MM.1S (cell line): ENCODE results near the gene LRRC19.

Experiments used
- DNase-seq: peaks from one replicate; pipeline ENCODE4 v3.0.0-alpha.2; 2015
- H2AFZ ChIP-seq: fragments of 300-600 bp; sonication (generic); 2 replicates; pipeline ENCODE4 v1.6.0; 2016; ENCODE audit warnings: antibody characterized with exemption, low read length
- H3F3A ChIP-seq: fragments of 300-600 bp; sonication (generic); 2 replicates; pipeline ENCODE4 v1.6.1; 2016; ENCODE audit warnings: mild to moderate bottlenecking, antibody characterized with exemption, low read length, moderate library complexity, mixed read lengths; ENCODE audit not compliant: insufficient read depth
- H3K27ac ChIP-seq: fragments of 300-600 bp; sonication (generic); 2 replicates; pipeline ENCODE4 v1.5.1; 2016; ENCODE audit warnings: mild to moderate bottlenecking, low read length
- H3K27me3 ChIP-seq: fragments of 300-600 bp; sonication (generic); replicated peaks from 2 replicates; pipeline ENCODE4 v1.6.0; 2016; ENCODE audit warnings: low read length; ENCODE audit not compliant: insufficient read depth
- H3K36me3 ChIP-seq: fragments of 300-600 bp; sonication (generic); replicated peaks from 2 replicates; pipeline ENCODE4 v1.6.1; 2016; ENCODE audit warnings: mild to moderate bottlenecking, low read length, mixed read lengths; ENCODE audit not compliant: insufficient read depth
- H3K4me1 ChIP-seq: fragments of 300-600 bp; sonication (generic); 2 replicates; pipeline ENCODE4 v1.6.1; 2016; ENCODE audit warnings: low read length, mixed read lengths
- H3K4me2 ChIP-seq: fragments of 300-600 bp; sonication (generic); 2 replicates; pipeline ENCODE4 v1.6.0; 2016; ENCODE audit warnings: low read depth, low read length
- H3K4me3 ChIP-seq: fragments of 300-600 bp; sonication (generic); 2 replicates; pipeline ENCODE4 v1.5.1; 2016; ENCODE audit warnings: low read length, mixed read lengths
- H3K79me2 ChIP-seq: fragments of 300-600 bp; sonication (generic); 2 replicates; pipeline ENCODE4 v1.6.1; 2016; ENCODE audit warnings: mixed run types, low read length, mixed read lengths
- H3K9ac ChIP-seq: fragments of 300-600 bp; sonication (generic); 2 replicates; pipeline ENCODE4 v1.6.1; 2016; ENCODE audit warnings: low read length, mixed read lengths
- H3K9me2 ChIP-seq: fragments of 300-600 bp; sonication (generic); replicated peaks from 2 replicates; pipeline ENCODE4 v1.6.1; 2016; ENCODE audit warnings: mild to moderate bottlenecking, low read length, mixed read lengths; ENCODE audit not compliant: insufficient read depth
- H3K9me3 ChIP-seq: fragments of 300-600 bp; sonication (generic); replicated peaks from 2 replicates; pipeline ENCODE4 v1.6.1; 2016; ENCODE audit warnings: mild to moderate bottlenecking, low read length, mixed read lengths; ENCODE audit not compliant: insufficient read depth
- H4K20me1 ChIP-seq: fragments of 300-600 bp; sonication (generic); 2 replicates; pipeline ENCODE4 v1.6.1; 2016; ENCODE audit warnings: mild to moderate bottlenecking, low read length, moderate library complexity, mixed read lengths; ENCODE audit not compliant: insufficient read depth
- CTCF ChIP-seq: fragments of 300-600 bp; sonication (generic); IDR thresholded peaks from 2 replicates; pipeline ENCODE4 v1.5.1; 2016; ENCODE audit warnings: antibody characterized with exemption, low read length, mixed read lengths
- EZH2 ChIP-seq: fragments of 300-600 bp; sonication (generic); optimal IDR thresholded peaks from 2 replicates; pipeline ENCODE3; 2017; ENCODE audit warnings: low read depth, mild to moderate bottlenecking, antibody characterized with exemption, low read length, mixed read lengths
- EZH2phosphoT487 ChIP-seq: fragments of 300-600 bp; sonication (generic); IDR thresholded peaks from 2 replicates; pipeline ENCODE4 v1.6.1; 2018; ENCODE audit warnings: antibody characterized with exemption, low read length

Gene LRRC19

GRCh38 chr9:27005491-27005890 lies at the start of gene LRRC19:
TSS of gene LRRC19 (minus strand) at chr9:27005672. CDS start at chr9:26999694, 5,978 bp downstream.
- no peak within 1 kb of the TSS for H3K9ac ChIP-seq

GRCh38 chr9:27054841-27055240 lies 49.4 kb upstream of the LRRC19 start:
- no peak for TF ChIP-seq EZH2phosphoT487
- TF ChIP-seq EZH2: no peak
- TF ChIP-seq CTCF: no peak
- H3K36me3 ChIP-seq: no peaks in the 10 kb centered on the region
- no peak overlapping the region for H3K9ac ChIP-seq
- H3F3A ChIP-seq: no peaks in the 10 kb centered on the region
- H2AFZ ChIP-seq: no peak overlapping the region
- no peaks in the 10 kb centered on the region for H3K9me2 ChIP-seq
- no peaks in the 10 kb centered on the region for H4K20me1 ChIP-seq
- no peak overlapping the region for H3K4me2 ChIP-seq
- no peaks in the 10 kb centered on the region for H3K79me2 ChIP-seq
- no peaks in the 10 kb centered on the region for H3K4me1 ChIP-seq
- H3K9me3 ChIP-seq: no peaks in the 10 kb centered on the region
- no peak overlapping the region for H3K4me3 ChIP-seq
- no peak for DNase-seq
- H3K27ac ChIP-seq: no peak overlapping the region
- H3K27me3 ChIP-seq: no peaks in the 10 kb centered on the region

More at GRCh38 chr9:27005491-27005890, at the start of gene LRRC19:
- H2AFZ ChIP-seq: no peak within 1 kb of the TSS
- no peak within 1 kb of the TSS for H3K4me3 ChIP-seq
- H3F3A ChIP-seq: no peaks in the 10 kb centered on the region
- no peaks in the 10 kb centered on the region for H3K79me2 ChIP-seq
- no peaks in the 10 kb centered on the region for H3K9me2 ChIP-seq
- H3K27ac ChIP-seq: no peak within 1 kb of the TSS
- no peaks in the 10 kb centered on the region for H3K36me3 ChIP-seq
- no peaks in the 10 kb centered on the region for H3K4me1 ChIP-seq
- no peak for DNase-seq
- H4K20me1 ChIP-seq: no peaks in the 10 kb centered on the region
- no peaks in the 10 kb centered on the region for H3K9me3 ChIP-seq
- H3K27me3 ChIP-seq: no peaks in the 10 kb centered on the region
- no peak within 1 kb of the TSS for H3K4me2 ChIP-seq
- TF ChIP-seq EZH2 (no peak), CTCF (no peak), EZH2phosphoT487 (no peak)

GRCh38 chr9:27054125-27054524 lies 48.7 kb upstream of the LRRC19 start:
- Histone ChIP-seq H3K4me3 (no peak overlapping the region), H4K20me1 (no peaks in the 10 kb centered on the region), H3K27ac (no peak overlapping the region), H3K36me3 (no peaks in the 10 kb centered on the region), H3K4me2 (no peak overlapping the region), H3K27me3 (no peaks in the 10 kb centered on the region), H3K9ac (no peak overlapping the region), H3F3A (no peaks in the 10 kb centered on the region), H2AFZ (no peak overlapping the region), H3K9me3 (no peaks in the 10 kb centered on the region), H3K79me2 (no peaks in the 10 kb centered on the region), H3K4me1 (no peaks in the 10 kb centered on the region), H3K9me2 (no peaks in the 10 kb centered on the region)
- DNase-seq: no peak
- TF ChIP-seq CTCF: no peak
